Measurements from ENCODE around the gene COL8A2. TPM values are rescaled to one million over a fixed set of nuclear protein-coding genes. Genes with fewer than 3 reads are reported as not detected.

The COL8A2 gene
- polyA plus RNA-seq, 3 donors, result 0.90 to 3.0 (median 1.6) TPM

- no peak for DNase-seq
- H3K27me3 ChIP-seq (ENCODE audit: control insufficient read depth in 2 of 2, insufficient read depth in 2 of 2, low read length in 2 of 2), result no peaks in the 10 kb centered on the region
- H3K79me2 ChIP-seq (ENCODE audit: insufficient read depth, low read length), result no peaks in the 10 kb centered on the region
- no peak overlapping the region for H3K9ac ChIP-seq (ENCODE audit: insufficient read depth, low read length, poor library complexity, severe bottlenecking)
- WGBS (ENCODE audit: insufficient coverage), result 98% methylated on average over 9 of the region's 9 CpGs
- Mint-ChIP-seq H3K27ac (no peak overlapping the region), H3K4me1 (peaks cover 24% of the 10 kb centered on the region), H3K9me3 (peaks cover 0 to 2% (median 0%) of the 10 kb centered on the region in 7 donors), H3K36me3 (peaks cover 37 to 40% of the 10 kb centered on the region in 2 donors), H3K4me3 (no peak overlapping the region), H3K27me3 (ENCODE audit: low read depth in 3 of 3) (peaks cover 2 to 5% (median 3%) of the 10 kb centered on the region in 3 donors)
- no peak overlapping the region for H3K27ac ChIP-seq (ENCODE audit: low read depth in 1 of 2, low read length in 2 of 2)
- no peak overlapping the region for H2AFZ ChIP-seq (ENCODE audit: insufficient read depth, low read depth, low read length, poor library complexity, severe bottlenecking)
- H3K9me3 ChIP-seq (replicated peaks in 1 of 2; ENCODE audit: control insufficient read depth in 1 of 2, insufficient read depth in 1 of 2, low read length in 2 of 2), result no peaks in the 10 kb centered on the region
- intact Hi-C loops (cut with micrococcal nuclease), result no loop called here
- H3K36me3 ChIP-seq (replicated peaks in 1 of 2; ENCODE audit: control insufficient read depth in 1 of 2, insufficient read depth in 2 of 2, low read length in 2 of 2), result peaks cover 2 to 15% of the 10 kb centered on the region in 2 donors
- no peak overlapping the region for H3K4me3 ChIP-seq (replicated peaks in 1 of 3; ENCODE audit: low read depth in 2 of 3, low read length in 3 of 3)
- TF ChIP-seq, protein P1, sequence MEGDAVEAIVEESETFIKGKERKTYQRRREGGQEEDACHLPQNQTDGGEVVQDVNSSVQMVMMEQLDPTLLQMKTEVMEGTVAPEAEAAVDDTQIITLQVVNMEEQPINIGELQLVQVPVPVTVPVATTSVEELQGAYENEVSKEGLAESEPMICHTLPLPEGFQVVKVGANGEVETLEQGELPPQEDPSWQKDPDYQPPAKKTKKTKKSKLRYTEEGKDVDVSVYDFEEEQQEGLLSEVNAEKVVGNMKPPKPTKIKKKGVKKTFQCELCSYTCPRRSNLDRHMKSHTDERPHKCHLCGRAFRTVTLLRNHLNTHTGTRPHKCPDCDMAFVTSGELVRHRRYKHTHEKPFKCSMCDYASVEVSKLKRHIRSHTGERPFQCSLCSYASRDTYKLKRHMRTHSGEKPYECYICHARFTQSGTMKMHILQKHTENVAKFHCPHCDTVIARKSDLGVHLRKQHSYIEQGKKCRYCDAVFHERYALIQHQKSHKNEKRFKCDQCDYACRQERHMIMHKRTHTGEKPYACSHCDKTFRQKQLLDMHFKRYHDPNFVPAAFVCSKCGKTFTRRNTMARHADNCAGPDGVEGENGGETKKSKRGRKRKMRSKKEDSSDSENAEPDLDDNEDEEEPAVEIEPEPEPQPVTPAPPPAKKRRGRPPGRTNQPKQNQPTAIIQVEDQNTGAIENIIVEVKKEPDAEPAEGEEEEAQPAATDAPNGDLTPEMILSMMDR (IDR thresholded peaks at IDR 0.05), result no peak
- H4K20me1 ChIP-seq (ENCODE audit: insufficient read depth, low read length), result no peaks in the 10 kb centered on the region
- H3K4me2 ChIP-seq (replicated peaks; ENCODE audit: extremely low read depth, low read length, poor library complexity, severe bottlenecking), result no peak overlapping the region
- H3K4me1 ChIP-seq (ENCODE audit: control insufficient read depth in 1 of 2, insufficient read depth in 2 of 2, low read length in 2 of 2), result peaks cover 14 to 25% of the 10 kb centered on the region in 2 donors
Measured at GRCh38 chr1:36112823-36113222, 12.2 kb downstream of the COL8A2 start.

GRCh38 chr1:36111151-36111550 lies 13.9 kb downstream of the COL8A2 start:
- peaks cover 10 to 15% of the 10 kb centered on the region in 2 donors for H3K4me1 ChIP-seq (ENCODE audit: control insufficient read depth in 1 of 2, insufficient read depth in 2 of 2, low read length in 2 of 2)
- no peak overlapping the region for H3K4me3 Mint-ChIP-seq
- peak overlapping the region in 2 of 7 donors; percentile 22 to 25 for H3K27ac Mint-ChIP-seq
- H3K4me2 ChIP-seq (replicated peaks; ENCODE audit: extremely low read depth, low read length, poor library complexity, severe bottlenecking), result no peak overlapping the region
- H3K27me3 Mint-ChIP-seq (ENCODE audit: low read depth in 3 of 3), result peaks cover 3 to 5% (median 5%) of the 10 kb centered on the region in 3 donors
- no peaks in the 10 kb centered on the region for H3K9me3 ChIP-seq (replicated peaks in 1 of 2; ENCODE audit: control insufficient read depth in 1 of 2, insufficient read depth in 1 of 2, low read length in 2 of 2)
- H3K36me3 Mint-ChIP-seq, result peaks cover 27 to 42% of the 10 kb centered on the region in 2 donors
- no peak for DNase-seq
- H4K20me1 ChIP-seq (ENCODE audit: insufficient read depth, low read length), result no peaks in the 10 kb centered on the region
- no peak overlapping the region for H3K9ac ChIP-seq (ENCODE audit: insufficient read depth, low read length, poor library complexity, severe bottlenecking)
- no peak overlapping the region for H3K4me3 ChIP-seq (replicated peaks in 1 of 3; ENCODE audit: low read depth in 2 of 3, low read length in 3 of 3)
- peaks cover 0 to 2% (median 0%) of the 10 kb centered on the region in 7 donors for H3K9me3 Mint-ChIP-seq
- H3K27me3 ChIP-seq (ENCODE audit: control insufficient read depth in 2 of 2, insufficient read depth in 2 of 2, low read length in 2 of 2), result no peaks in the 10 kb centered on the region
- peaks cover 2 to 15% of the 10 kb centered on the region in 2 donors for H3K36me3 ChIP-seq (replicated peaks in 1 of 2; ENCODE audit: control insufficient read depth in 1 of 2, insufficient read depth in 2 of 2, low read length in 2 of 2)
- H2AFZ ChIP-seq (ENCODE audit: insufficient read depth, low read depth, low read length, poor library complexity, severe bottlenecking), result no peak overlapping the region
- H3K79me2 ChIP-seq (ENCODE audit: insufficient read depth, low read length), result no peaks in the 10 kb centered on the region
- H3K4me1 Mint-ChIP-seq, result peaks cover 13% of the 10 kb centered on the region
- 71% methylated on average over 4 of the region's 4 CpGs for WGBS (ENCODE audit: insufficient coverage)
- TF ChIP-seq, protein P1 (IDR thresholded peaks at IDR 0.05), result no peak
- intact Hi-C loops (cut with micrococcal nuclease), result no loop called here
- H3K27ac ChIP-seq (ENCODE audit: low read depth in 1 of 2, low read length in 2 of 2), result no peak overlapping the region

Measured in CD14-positive monocyte (primary cell).